Central memory CD4-positive, alpha-beta T cell (primary cell): ENCODE data around the gene KIF12.

Source experiments
- DNase-seq: peaks from one replicate; pipeline ENCODE4 v3.0.0; 2022

KIF12 gene

DNA sequence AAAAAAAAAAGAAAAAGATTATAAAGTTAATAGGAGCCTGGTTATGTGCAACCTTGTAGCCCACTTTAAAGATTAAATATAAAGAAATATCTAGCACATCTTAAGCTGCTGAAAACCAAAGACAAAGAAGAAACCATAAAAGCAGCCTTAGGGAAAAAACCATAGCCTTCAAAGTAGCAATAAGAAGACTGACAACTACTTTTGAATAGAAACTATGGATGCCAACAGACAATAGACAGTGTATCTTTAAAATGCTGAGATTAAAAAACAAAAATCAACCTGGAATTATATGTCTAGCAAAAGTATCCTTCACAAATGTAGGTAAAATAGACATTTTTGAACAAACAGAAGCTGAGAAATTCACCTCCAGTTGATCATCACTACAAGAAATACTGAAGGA is 3.4 kb upstream of the KIF12 start:
- no peak for DNase-seq

DNA sequence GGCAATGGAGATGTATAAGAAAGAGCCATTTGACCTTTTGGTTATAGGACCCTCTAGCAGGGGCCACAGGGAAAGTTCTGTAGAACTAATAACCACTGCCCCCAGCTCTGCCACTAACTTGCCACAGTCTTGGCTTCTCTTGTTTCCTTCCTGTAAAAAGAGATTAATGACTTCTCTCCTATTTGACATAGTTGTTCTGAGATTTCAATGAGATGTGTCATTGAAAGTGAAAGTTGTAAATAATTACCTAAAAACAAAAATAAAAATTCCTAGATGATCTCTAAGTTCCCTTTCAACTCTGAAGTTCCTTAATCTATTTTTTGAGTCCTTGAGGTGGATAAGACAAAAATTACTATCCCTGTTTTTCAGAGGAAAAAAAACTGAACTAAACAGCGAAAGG is 1.4 kb upstream of the KIF12 start:
- DNase-seq, result no peak

DNA sequence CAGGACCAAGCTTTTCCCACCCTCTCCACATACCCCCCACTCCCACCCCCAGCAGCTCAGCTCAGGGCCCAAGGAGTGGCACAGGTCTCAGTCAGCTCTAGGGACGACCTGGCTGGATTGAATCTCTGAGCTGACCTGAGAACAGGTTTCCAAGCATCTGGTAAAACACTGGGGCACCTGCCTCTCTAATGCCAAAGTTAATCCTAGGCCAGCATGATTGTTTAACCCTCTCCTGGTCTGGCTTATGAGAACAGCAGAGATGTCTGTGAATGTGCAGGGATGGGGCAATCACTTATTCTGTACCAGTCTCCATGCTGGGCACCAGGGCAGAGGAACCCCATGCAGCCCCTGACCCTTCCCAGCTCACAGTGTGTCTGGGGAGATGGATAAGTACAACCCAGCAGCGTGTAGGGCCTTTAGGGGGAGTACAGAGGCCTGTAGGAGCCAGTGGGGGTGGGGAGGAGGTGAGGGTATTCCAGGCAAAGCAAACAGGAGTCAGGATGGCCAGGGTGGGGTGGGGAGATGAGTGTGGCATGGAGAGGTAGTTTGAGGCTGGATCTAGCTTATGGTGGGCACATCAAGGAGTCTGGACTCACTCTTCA is 678 bp upstream of the KIF12 start:
- no peak for DNase-seq

GRCh38 chr9:114098021-114098935 is 814 bp downstream of the KIF12 start:
- DNase-seq, result no peak

GRCh38 chr9:114097613-114098020 is 1.5 kb downstream of the KIF12 start:
- DNase-seq, result no peak

GRCh38 chr9:114096866-114097612 is 2.1 kb downstream of the KIF12 start:
- no peak for DNase-seq

DNA sequence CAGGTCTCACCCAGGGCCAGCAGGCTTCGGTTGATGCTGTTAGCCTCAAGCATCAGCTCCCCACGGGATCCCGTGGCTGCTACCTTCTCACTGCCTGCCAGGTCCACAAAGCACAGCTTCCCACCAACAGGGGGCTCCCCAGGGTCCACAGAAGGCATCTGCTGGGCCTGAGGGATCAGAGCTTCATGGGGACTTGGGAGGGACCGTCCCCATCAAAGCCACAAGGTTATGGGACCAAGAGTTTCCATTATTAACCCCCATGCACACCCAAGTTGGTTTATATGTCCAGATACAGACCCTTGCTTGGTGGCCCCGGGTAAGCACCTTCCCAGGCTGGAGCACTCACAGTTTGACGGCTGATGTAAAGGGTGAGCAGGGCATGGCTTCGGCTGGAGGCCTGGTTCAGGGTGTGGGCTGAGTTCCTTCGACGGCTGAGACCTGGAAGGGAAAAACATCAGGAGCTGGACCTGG is 3.0 kb downstream of the KIF12 start:
- DNase-seq, result no peak

DNA sequence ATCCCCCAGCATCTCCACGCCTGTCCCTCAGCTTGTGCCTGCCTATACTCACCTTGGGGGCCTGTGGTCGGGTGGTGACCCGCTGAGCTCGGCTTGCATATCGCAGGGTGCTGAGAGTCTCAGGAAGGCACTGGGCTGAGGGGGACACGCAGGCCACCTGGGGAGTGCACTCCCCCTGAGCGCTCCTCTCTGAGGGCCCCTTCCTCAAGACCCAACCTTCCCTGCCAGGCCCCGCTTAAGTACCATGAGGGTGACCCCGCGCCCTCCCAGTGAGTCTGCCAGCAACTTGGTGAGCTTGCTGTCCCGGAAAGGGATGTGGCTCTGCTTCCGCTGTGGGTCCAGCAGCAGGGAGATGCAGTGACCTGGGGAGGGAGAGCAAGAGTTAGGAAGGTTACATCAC is 4.1 kb downstream of the KIF12 start:
- no peak for DNase-seq

DNA sequence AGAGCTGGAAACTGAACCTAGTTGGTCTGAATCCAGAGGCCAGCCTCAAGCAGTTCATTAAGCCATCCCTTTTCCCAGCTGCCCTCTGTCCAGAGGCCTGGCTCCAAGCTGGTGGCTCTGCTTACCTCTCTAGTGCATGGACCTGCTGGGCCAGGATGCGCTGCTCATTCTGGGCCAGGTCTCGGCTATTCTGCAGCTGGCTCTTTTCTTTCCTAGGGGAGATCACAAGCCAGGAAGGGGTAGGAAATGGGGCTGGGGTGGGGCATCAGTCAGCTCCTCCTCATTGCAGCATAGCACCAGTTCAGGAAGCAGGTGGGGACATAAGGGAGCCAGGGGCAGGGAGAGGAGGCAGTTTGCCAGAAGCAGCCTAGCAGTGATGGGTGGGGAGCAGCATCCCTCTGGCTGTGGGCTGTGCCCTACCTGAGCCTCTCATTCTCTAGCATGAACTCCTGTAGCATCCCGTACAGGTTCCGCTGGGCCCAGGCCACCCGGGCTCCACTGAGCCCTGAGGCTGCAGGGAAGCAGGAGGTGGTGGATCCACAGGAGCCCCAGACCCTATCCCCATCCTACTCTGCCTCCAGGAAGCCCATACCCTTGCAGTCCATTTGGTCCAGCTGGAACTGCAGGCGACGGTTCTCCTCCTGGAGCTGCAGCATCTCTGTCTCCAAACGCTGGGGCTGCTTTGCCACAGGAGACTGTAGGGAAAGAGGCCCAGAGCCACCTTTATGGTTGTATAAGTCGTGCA is 5.2 kb downstream of the KIF12 start:
- no peak for DNase-seq

DNA sequence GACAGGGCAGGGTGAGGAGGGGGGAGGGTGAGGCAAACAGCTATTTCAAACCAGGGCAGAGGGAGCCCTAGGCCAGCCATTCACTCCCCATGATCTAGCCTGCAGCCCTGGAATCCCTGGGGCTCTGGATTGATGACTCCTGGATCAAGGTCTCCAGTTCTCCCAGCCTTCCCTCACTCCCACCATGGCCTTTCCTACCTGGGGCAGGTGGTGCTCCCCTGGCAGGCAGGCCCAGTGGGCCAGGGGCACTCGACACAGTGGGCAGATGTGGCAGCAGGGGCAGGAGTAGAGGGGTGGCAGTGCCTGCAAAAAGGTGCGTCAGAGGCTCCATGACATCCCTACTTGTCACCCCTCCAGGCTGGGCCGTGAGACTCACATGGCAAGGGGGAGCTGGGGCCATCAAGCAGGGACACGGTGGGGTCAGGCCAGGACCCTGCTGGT is 6.0 kb downstream of the KIF12 start:
- DNase-seq, result no peak

- no peak for DNase-seq
Measured at GRCh38 chr9:114092336-114092735, 6.8 kb downstream of the KIF12 start.

GRCh38 chr9:114091711-114092110 is 7.4 kb downstream of the KIF12 start:
- DNase-seq, result no peak

- no peak for DNase-seq
Measured at GRCh38 chr9:114090798-114091197, 8.3 kb downstream of the KIF12 start.

DNA sequence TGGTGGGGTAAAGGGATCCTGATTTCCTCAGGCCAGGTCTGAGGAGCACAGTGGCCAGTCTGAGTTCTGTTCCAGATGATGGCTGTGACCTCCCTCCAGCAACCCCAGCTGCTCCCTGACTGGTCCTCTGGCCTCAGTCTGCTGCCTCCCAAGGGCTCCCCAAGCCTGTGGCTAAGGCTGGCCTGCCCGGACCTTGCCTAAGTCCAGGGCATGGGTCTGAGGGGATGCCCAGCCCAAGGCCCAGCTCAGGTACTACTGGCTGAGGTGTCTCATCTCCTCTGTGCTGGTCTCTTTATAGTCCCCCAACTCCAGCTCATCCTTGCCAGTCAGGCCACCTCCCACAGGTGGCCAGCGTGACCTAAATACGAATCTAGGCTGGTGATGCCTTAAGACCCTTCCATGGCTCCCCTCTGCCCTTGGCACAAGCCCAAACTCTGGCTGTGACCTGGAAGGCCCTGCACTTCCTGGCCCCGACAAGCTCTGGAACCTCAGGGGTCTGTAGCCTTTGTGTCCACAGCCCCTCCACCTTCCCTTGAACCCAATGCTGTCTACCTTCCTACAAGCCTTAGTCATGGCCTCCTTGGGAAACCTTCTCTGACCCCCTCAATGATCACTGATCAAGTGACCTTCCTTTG is 9.8 kb downstream of the KIF12 start:
- DNase-seq, result no peak

DNA sequence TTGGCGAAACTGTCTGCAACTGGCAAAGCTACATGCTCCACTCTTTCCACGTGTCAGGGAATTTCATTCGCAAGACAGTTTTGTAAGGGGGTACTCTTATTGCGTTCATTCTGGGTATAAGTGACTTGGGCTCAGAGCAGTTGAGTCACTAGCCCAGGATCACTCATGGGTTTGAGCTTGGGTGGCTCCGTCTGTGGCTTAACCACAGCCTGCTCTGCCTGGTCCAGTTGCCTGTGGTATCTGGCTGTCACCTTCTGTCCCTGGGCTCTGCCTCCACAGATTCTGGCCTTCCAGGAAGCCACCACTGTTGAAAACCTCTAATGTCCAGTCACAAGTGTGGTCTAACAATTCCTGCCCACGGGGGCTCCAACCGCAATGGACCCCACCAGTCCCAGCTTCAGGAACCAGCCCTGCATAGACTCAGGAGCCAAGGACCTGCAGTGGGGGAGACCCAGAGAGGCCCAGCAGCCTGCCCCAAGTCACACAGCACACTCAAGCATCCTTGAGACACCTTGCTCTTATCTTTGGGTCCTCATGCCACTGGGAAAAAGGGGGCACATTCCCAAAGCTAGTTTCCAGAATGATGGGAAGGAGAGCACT is 10.4 kb downstream of the KIF12 start:
- no peak for DNase-seq

- DNase-seq, result no peak
Measured at GRCh38 chr9:114087721-114088120, 11.4 kb downstream of the KIF12 start.

DNA sequence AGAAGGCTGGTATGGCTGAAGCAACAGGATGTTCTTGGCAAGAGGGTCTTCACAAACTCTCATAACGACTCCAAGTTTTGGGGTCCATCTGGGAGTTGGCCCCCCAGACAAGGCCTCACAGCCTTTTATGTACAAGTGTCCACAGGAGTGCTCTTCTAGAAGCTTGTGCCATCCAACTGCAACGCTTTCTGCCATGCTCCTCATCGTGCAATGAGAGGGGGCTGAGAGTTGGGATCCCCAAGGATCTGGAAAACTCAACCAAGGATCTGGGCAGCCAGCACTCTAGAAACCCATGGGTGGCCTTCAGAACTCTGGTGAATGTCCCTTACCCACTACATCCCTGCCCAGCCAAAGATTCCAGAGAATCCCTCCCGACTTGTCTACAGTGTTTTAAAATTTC is 12.5 kb downstream of the KIF12 start:
- DNase-seq, result no peak

GRCh38 chr9:114086009-114086408 is 13.1 kb downstream of the KIF12 start:
- no peak for DNase-seq

GRCh38 chr9:114085387-114085789 is 13.7 kb downstream of the KIF12 start:
- no peak for DNase-seq

DNA sequence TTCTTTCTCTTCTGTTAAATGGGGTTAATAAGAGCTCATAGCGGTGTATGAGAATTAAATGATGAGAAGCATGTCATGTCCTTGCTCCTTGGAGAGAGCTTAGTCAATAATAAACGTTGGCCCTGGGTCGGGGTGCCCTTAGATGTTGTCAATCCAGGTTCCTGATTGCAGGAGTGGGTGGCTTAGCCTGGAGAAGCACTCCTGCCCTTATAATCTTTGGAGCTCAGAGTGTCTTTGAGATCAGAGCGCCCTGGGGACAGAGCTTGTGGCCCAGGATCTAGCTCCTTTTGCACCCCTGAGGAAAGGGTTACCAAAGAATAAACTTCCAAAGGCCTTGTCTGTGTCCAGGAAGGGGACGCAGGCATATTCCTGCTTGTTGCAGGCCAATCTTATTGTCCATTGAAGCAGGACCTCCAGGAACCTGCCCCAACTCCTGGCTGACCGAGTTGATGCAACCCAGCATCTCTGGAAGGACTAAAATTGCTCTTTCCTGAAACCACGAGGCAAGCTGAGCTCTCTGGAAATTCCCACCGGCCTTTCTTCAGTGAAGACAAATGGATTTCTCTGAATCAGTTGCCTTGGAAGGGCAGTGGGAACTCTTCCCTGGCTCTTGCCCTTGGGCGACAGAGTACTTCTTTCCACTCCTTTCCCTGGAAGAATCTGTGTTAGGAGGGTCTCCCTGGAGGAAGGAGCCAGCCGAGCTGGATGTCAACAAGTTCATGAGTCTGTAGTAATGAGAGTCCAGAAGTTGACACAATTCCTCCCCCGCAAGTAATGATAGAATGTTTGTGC is 14.6 kb downstream of the KIF12 start:
- no peak for DNase-seq

GRCh38 chr9:114083666-114084065 is 15.4 kb downstream of the KIF12 start:
- DNase-seq, result no peak
